ENCODE results near the gene XYLT2.
"Not testable (repeated sequence)": the region's sequence is repeated elsewhere in the genome, so short reads cannot be mapped to it uniquely, and the experiment has no call there.

The XYLT2 gene

GRCh38 chr17:50397111-50397918 lies 51.4 kb downstream of the XYLT2 start, which contains the start of gene LRRC59:
LRRC59 (minus strand) TSS chr17:50397523; CDS start chr17:50397317, 206 bp downstream.
- DNase-seq, result peak; percentile 90

- no peak for DNase-seq
These were observed 52.0 kb downstream of the XYLT2 start for GRCh38 chr17:50397919-50398285.

- DNase-seq, result not testable (repeated sequence)
These were observed 52.7 kb downstream of the XYLT2 start for GRCh38 chr17:50398672-50399071.

GRCh38 chr17:50399591-50399990 lies 53.7 kb downstream of the XYLT2 start:
- not testable (repeated sequence) for DNase-seq

- not testable (repeated sequence) for DNase-seq
These were observed 59.4 kb downstream of the XYLT2 start for GRCh38 chr17:50405351-50405750.

GRCh38 chr17:50406578-50406977 lies 60.7 kb downstream of the XYLT2 start:
- DNase-seq, result no peak

GRCh38 chr17:50407921-50408320 lies 62.0 kb downstream of the XYLT2 start:
- DNase-seq, result no peak
